Ovary (tissue), 3 donors: ENCODE measurements around the gene AIF1L.

Source experiments
- POLR2A ChIP-seq: fragments of 450-650 bp; IDR thresholded peaks from one replicate; pipeline ENCODE4 v1.6.1; 2017; ENCODE audit warnings: antibody characterized with exemption, mild to moderate bottlenecking, moderate library complexity
- TF ChIP-seq, protein P1 (sequence below), 3 donors: fragments of 450-650 bp in 2 of 3; fragments of 200-600 bp in 1 of 3; IDR thresholded peaks; one replicate each; pipeline versions ENCODE4 v1.5.1 to v1.8.0; 2016 to 2022; ENCODE audit warnings: antibody characterized with exemption in 3 of 3, mild to moderate bottlenecking in 1 of 3
- donor health status: DM: no; HTN: no; CAD: no.

DNA sequence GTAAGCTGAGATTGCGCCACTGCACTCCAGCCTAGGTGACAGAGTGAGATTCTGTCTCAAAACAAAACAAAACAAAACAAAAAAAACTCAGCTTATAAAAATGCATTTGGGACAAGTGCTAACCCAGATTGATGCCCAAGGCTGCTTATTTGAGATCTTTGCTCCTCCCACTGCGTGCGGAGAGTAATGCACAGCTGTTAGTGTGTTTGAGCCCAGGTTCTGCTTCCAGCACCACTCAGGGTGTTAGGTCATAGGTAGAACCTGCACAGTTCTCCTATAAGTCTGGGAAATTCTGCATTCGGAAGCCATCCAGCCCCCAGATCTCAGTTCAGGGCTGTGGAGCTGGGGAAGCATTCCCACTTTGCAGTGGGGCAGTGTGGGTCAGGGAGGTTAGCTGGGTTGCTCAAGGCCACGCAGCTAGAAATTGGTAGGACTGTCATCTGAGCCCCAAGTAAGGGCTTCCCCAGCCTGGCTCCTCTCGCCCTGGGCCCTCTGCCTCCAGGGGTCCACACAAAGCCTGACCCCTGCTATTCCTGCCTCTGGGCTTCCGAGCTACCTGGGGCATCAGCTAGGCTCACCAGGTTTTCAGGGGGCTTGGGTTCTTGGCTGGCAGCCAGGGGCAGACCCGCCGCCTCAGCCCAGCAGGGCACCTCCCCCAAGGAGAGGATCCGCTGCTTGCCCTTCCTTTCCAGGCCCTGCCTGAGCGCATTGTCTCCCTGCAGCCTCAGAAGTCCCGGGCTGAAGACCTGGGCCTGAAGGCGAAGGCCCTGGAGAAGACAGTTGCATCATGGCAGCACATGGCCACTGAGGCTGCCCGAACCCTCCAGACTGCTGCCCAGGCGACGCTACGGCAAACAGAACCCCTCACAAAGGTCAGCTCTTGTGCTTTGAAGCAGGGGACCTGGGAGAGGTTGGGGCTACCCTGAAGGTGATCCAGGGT, 17.6 kb upstream of the AIF1L start:
- TF ChIP-seq POLR2A = no peak
- TF ChIP-seq, protein P1, sequence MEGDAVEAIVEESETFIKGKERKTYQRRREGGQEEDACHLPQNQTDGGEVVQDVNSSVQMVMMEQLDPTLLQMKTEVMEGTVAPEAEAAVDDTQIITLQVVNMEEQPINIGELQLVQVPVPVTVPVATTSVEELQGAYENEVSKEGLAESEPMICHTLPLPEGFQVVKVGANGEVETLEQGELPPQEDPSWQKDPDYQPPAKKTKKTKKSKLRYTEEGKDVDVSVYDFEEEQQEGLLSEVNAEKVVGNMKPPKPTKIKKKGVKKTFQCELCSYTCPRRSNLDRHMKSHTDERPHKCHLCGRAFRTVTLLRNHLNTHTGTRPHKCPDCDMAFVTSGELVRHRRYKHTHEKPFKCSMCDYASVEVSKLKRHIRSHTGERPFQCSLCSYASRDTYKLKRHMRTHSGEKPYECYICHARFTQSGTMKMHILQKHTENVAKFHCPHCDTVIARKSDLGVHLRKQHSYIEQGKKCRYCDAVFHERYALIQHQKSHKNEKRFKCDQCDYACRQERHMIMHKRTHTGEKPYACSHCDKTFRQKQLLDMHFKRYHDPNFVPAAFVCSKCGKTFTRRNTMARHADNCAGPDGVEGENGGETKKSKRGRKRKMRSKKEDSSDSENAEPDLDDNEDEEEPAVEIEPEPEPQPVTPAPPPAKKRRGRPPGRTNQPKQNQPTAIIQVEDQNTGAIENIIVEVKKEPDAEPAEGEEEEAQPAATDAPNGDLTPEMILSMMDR (IDR thresholded peaks at IDR 0.05) = no peak
